Measurements from ENCODE around the gene HSPH1.

GRCh38 chr13:31131470-31131961 lies 30.2 kb downstream of the HSPH1 start:
- TF ChIP-seq EP300 (IDR thresholded peaks at IDR 0.05) (no peak), CTCF (IDR thresholded peaks at IDR 0.05) (no peak)

Measured in esophagus muscularis mucosa (tissue), 3 donors.